HG02642 (cell line): ENCODE results near the gene EHF.

Experiments used
- ATAC-seq: cut with Tn5 transposase; IDR thresholded peaks from one replicate; pipeline ENCODE4 v1.9.1; 2021; ENCODE audit warnings: mild to moderate bottlenecking; ENCODE audit not compliant: unreplicated experiment, poor library complexity

The EHF gene

DNA sequence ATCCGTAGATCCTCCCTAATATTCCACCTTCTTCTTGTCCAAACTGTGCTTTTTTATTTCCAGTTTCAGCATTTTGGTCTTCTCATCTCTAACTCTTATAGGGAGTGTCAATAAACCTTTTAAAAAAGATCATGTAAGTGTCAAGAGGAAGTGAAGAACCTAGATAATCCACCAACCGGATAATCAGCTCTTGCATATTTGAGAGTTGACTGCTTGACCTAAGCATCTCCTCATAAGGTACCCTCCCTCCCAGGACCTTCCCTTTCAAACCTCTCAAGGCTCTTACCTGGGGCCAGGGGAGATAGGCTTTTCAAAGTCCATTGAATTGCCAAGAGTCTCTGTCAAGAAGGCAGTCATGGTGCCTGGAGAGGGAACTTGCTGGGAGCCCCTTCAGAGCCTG, 691 bp upstream of the EHF start:
- no peak for ATAC-seq

DNA sequence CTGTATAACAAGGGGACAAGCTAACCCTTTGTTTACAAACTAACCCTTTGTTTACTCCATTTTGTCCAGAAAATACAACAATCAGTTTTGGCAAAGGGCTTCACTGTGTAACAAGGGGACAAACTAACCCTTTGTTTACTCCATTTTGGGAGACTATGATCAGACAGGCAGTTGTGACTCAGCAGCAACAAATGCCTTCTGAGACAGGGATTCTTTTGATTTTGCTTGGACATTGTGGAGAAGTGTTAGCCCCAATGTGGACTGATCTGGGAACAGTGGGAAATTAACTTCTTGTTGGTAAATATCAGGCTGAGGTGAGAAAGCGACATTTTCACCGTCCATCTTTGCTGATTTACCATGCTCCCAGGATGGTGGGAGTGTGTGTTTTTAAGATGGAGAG, 983 bp downstream of the EHF start:
- no peak for ATAC-seq

DNA sequence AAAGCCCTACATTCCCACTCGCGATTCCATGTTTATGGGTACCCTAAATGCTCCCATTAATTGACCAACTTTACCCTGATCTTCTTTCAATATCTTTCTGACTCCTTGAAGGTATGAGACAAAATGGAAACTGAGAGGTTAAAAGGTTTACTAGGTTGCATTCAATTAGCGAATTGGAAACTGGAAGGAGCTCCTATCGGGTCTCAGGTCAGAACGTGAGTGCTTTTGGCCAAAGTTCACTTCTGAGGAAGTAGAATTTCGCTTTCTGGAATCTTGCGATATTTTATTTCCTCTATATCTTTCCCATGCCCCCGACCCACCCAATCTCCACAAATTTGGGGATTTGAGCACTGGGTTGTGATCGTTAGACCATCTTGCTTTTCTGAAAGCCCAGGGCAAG, 2.6 kb downstream of the EHF start:
- ATAC-seq, result no peak

DNA sequence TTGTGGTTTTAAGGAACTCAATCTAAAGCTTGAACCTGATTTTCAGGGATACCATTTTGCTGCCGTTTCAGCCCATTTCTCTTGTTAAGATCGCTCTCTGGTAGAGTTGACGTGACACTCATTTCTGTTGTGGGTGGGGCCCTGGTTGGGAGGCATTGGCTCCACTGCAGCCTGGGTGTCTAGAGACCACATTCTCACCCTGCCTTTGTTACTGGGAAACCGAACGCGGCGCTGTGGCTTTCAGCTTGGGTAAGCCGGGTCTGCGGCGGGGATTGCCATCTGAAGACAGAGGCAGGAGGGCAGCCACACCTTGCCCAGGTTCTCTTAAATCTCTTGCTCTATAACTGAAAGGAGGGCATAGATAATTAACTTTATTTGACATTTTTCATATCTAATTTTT, 3.2 kb downstream of the EHF start:
- ATAC-seq, result peak; percentile 77

DNA sequence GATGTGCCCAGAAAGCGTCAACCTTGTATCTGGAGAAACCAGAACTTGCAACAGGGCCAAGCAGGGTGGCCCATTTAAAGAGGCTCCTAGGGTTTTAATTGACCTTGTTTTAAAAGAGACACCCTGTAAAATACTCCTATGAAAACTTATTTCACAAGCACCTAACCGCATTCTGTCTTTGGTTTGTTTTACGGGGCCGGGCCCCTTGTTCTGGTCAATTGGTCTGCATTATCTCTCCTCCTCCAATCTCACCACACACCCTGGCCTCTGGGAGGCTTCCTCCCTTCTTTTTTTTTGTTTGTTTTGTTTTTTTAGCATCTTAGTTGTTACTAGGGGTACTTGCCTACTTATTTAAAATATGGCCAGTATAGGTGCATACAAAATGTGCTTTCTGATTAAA, 4.7 kb downstream of the EHF start:
- no peak for ATAC-seq

DNA sequence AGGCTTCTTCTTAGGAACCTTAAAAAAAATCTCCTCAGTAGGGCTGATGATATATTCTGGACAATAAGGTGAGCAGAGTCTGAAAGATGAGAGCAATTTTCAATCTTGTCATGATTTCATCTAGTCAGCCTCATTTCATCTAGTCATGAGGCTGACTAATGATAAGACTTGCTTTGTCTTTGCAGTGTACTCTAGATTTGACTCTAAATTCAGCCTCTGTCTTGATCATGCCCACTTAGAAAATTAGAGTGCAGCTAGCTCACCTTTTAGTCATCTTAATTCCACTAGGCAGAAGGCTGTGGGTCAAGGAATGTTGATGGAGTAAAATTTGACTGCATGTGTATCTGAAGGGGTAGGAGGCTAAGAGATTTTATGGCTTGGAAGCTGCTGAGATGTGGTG, 5.5 kb downstream of the EHF start:
- ATAC-seq, result no peak

DNA sequence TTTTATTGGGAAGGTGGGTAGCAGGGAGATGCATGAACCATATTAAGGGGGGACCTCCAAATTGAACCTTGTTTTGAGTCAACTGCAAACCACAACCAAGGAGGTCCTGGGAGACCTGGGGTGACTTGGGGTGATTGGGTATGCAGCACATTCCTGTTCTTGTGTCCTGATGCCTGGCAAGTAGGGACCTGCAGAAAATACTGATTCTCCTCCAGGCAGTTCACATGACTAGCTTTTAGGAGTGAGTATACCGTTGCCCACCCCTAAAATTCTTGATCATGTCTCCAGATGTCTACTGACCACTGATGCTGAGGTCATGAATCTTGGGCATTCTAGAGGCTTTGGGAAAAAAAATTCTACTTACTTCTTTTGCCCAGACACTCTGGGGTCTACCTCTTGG, 6.3 kb downstream of the EHF start:
- no peak for ATAC-seq

DNA sequence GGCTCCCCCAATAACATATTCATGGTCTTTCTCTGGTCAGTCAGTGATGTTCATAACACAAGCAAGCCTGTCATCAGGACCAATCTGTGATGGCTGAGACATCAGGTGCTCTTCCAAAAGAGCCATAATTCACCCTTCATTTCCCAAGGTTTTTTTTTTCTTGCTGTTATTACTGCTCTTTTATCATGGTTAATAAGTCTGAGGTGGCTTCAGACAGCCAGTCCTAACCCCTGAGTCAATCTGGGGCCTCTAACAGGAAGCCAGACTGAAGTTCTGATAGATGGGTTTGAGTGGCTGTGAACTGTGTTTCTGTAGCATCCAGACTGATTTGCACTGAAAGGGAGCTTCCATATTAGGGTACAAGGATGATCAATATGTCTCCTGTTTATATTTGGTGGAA, 8.8 kb downstream of the EHF start:
- ATAC-seq, result no peak

DNA sequence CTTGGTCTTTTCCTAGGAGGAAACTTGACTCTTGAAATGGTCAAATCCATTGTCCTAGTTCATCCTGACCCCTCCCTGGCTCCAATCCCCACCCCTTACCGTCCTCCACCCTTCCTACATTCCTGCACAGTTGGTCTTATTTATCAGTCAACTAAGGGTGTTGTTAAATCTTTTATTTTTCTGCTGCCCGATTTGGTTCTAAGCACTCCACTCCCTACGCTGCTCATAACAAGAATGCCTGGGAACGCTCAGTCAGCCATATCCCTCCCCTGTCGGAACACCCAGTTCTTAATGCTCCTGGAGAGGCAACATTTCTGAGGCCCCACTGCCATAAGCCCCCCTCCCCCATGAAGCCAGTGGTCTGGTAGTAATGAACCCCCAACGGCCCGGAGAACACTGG, 9.7 kb downstream of the EHF start:
- no peak for ATAC-seq

DNA sequence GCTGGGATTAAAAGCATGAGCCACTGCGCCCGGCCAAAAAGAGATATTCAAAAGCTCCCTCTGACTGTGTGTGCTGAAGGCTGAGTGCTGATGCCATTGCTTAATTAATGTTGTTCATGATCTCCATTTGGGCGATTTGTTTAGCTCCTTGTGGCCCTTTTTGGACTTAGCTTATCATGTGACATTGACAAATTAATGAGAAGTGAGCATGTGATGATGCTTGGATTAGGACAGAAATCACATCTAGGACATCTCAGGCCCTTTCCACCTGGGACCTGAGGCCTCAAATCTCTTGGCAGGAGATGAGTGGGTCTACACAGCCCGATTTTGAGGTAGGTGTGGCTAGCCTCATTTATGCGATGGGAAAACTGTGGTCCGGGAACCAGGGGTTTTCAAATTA, 10.4 kb downstream of the EHF start:
- ATAC-seq, result no peak

DNA sequence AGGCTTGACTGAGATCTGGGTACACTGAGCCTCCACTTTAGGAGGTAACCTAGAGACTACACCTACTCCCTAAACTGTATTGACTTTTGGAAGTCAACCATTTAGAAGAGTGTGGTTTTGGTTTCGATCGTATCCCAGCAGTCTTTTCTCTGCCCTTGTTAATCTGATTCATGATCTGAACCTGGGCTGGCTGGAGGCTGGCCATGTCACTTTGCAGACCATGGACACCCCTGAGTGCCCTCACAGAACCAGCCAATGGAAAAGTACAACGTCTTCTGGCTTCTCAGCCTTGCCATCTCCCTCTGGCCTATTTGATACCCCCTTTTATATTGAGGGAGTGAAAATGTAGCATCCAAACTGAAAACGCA, 10.8 kb downstream of the EHF start:
- no peak for ATAC-seq

DNA sequence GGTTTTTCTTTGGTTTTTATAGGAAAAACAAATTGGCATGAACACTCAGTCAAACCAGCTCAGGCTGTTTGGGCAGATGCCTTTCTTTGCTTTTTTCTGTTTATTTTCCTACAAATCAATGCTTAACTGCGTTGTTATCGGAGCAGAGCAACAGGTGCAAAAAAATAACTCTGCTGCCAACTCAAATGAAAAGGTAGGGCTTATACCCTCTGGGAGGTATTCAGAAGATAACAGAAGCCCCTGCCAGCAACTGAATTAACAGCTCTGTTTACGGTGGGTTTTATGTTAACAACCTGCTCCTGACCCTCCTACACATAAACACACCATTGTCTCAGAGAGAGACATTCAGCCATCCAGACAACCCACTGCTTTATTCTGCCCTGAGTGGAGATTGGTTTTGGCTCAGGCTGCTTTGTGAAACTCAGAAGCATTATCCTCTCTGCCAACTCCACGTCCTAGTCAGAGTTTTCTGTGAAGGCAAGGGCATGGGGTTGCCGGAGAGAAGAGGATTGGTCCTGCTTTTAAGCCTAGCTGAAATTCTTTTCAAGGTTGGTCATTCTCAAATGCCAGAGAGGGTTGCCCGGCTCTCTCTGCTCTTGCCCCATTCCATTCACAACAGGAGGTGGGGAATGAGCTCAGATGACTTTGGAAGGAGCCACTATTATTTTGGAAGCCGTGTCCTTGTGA, 11.4 kb downstream of the EHF start:
- ATAC-seq, result no peak

DNA sequence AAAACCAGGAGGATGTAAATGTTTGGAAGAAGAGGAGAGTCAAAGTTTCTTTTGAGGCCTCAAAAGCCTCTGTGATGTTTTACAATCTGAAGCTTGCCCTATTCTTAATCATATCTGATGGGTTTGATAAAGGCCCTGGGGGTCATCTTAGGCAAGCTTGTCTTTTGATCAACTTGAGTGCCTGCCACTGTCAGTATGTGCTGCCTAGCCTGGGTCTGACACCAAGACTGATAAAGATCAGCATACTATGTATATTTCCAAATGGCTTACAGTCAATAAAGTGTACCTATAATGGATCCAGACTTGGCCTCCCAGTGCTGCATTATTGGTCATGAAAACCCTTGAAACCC, 12.7 kb downstream of the EHF start:
- no peak for ATAC-seq

DNA sequence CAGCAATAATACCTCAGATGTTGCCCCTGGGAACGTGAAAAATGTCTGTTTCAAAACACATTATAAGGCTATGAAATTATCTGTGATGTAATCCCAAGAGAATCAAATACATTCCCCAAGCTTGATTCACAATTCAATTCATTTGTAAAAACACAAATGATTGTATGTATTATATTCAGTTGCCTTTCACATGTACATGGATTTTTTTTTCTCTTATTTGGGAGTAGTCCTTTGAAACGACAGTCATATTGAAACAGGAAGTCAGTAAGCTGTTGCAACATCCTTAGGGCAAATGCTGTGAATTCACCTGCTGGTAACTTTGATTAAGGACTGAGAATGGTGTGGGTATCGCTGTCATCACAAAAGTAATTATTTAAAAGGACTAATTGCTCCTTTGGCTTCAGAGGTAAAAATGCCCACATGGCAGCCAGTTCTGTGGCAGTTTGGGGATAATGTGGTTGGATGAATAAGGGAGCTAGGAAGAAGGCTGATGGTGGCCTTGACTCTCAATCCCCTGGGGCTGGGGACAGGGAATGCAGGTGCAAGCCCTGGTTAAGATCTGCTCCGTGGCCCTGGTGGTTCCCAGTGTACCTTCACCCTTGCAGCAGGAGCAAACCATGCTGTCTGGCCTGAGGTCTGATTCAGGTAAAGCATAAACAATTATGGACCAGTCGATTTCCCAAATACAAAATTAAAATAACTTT, 13.2 kb downstream of the EHF start:
- peak; percentile 82 for ATAC-seq

DNA sequence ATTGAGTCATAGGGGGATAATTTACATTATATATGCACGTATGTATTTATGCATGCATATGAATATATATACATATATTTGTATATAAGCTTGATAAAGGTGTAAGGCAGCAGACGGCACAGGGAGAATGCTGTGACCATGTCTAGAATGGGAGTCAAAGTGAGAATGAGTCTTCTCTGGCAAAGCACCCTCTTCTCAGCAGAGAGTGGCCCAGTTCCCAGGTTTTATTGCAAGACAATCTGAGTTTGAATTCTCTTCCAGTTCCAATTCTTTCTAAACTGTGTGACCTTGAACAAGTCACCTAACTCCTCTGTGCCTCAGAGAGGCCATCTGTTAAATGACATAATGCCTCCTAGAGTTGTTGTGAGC, 13.8 kb downstream of the EHF start:
- ATAC-seq, result no peak

DNA sequence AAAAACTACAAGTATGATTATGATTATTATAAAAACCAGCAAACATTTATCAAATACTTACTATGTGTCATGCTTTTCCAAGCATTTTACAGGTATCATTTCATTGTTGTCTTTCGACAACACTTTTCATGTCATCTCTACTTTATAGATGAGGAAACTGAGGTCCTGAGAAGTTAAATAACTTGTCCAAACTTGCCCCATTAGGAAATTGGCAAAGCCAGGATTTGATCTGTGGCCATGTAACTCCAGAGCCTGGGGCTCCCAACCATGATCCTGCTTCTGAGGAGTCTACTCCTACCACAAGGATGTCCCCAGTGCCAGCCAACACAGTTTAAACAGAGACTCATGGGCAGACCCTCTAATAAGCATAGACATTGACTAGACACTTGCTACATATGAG, 15.2 kb downstream of the EHF start:
- no peak for ATAC-seq

DNA sequence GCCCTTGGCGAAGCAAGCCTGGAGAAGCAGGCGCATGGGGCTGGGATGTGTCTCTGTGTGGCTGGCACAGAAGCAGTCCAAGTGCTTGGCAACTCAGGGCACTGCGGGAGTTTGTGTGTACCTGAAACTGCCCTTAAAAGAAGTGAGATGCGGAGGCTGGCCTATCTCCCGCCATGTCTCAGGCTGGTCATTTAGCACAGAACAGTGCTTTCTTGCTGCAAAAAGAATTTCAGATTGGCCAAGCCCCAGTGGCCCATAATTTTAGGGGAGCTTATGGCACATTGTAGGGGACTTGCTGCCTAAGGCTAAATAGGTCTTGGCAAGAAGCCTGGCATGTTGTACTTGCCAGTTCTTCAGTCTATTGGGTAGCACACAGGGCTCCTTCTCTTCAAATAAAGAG, 16.4 kb downstream of the EHF start:
- ATAC-seq, result no peak

DNA sequence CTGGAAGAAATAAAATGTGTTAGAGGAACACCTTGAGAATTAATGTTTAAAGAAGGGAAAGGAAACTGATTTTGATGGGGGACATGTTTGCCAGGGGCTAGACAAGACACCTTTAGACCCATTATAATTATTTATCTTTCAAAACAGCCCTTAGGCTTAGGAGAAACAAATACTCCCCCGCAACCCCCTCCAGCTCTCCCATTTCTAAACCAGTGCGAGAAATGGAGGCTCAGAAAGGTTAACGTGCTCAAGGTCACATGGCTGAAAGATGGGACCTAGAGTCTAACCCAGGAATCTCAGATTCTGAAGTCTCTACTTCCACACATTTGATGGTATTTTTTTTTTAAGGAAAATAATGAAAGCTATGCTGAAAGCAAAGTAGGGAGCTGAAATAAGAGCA, 18.0 kb downstream of the EHF start:
- ATAC-seq, result no peak

DNA sequence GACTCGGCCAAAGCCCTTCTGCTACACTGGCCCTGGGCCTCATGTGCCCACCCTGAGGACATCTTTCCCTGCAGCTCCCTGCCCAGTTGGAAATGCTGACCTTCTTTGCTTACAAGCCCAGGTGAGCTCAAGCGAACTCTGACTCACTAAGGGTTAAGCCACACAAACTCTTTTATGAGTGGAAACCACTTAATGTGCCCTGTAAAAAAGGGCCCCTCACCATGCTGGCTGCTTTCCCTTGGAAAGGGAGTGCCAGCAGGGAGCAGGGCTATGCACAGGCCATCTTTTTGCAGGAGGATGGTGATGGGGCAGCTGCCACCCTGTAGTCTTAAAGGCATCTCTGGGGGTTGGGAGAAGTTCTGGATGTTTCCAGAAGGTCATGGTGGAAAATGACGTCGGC, 18.7 kb downstream of the EHF start:
- ATAC-seq, result no peak

DNA sequence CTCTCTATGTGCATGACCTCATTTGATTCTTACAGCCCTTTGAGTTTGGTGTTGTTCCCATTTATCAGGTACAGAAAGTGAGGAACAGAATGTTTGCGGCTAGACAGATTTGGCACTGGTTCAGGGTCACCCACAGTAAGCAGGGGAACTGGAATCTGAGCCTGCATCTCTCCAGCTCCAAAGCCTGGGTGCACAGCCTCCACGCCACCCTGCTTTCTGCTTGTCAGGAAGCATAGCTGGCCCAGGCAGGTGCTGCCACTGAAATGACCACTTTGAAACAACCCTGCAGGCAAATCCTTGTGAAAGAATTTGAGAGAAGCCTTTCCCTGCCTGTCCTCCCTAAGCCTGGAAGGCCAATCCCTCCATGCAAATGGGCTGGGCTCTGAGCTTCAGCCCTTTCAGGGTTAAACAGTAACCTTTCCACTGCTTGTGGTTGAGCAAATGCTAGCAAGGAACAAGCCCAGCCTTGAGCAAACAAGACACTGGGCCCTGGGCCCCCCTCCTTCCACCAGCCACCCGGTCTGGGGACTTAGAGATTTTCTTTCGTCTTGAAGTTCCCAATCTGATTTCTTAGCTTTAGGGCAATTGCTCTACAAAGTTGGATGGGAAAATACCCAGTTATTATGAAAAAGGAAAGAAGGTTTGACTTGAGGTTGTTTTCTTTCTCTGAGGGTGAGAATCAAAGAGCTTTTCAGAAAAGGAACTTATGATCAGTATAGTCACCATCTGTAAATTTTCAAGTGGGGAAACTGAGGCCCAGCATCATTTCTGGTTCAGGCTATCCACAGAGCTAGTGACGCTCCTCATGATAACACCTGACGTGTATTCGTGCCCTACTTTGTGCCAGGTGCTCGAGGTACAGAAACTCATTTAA, 19.4 kb downstream of the EHF start:
- ATAC-seq, result peak; percentile 77

DNA sequence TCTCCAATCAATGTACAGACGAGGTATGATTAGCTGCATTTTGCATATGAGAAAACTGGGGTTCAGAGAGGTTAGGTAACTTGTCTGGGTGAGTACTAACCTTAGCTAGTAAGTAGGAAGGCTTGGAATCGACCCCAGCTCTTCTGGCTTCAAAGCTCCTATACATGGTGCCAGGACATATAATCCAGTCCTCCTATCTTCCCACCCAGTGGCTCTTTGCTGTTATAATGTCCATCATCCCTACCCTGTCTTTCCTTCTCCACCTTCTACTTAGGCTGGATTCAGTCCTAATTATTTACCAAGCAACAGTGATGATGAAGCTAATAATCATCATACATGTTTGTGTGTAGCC, 20.0 kb downstream of the EHF start:
- ATAC-seq, result no peak

DNA sequence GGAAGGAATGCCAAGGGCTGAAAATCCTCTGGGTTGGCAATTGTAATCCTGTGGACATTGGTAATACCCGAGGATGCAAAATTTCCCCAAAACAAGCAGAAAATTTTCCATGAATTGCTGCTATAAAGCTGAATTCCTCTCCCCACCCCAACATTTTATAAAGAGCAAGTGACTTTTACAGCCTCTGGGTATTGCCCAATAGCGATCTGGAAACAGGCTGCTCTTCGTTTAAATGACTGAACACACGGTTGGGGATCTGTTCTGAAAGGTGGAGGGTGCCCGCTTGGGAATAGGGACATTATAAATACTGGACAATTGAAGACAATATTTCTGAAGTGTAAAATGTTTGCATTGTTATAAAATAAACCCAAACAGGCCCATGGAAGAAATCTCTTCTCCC, 20.6 kb downstream of the EHF start:
- ATAC-seq, result no peak
